ENCODE results near the gene C11orf68.

DNA sequence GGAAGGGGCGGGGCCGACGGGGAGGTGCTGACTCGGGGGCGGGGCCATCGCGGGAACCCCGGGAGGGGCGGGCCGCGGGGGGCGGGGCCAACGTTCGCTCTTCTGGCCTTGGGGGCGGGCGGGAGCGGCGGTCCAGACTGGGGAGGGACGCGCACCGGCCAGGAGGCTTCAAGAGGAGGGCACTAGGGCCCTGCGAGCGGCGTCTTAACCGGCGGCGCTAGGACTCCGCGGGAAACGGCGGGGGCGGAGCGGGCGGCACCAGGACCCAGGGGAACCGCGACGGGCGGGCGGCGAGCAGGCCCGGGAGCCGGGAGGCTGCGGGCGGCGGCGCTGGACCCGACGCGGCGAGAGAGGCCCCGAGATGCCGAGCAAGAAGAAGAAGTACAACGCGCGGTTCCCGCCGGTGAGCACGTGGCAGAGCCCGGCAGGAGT lies 295 bp upstream of the C11orf68 start, which contains the start of gene DRAP1:
- peak; percentile 46; the same call in 1 of the 2 replicates for TF ChIP-seq POLR2A (IDR thresholded peaks at IDR 0.05; ENCODE audit: low read depth, low read length)
- no peak for TF ChIP-seq POLR2AphosphoS5 (IDR thresholded peaks at IDR 0.05; ENCODE audit: low read depth, low read length)
- TF ChIP-seq TAF1 (IDR thresholded peaks at IDR 0.05; ENCODE audit: borderline replicate concordance, low read depth, low read length): no peak

Data from GM12892 (cell line).